Tibial nerve (tissue), 3 donors: Measurements from ENCODE around the gene CUL3.

Experiments
- EP300 ChIP-seq, 2 donors: sonication (generic); formaldehyde crosslinking; IDR thresholded peaks; one replicate each; pipeline ENCODE4 v1.6.1; 2017; ENCODE audit warnings: antibody characterized with exemption in 2 of 2, mild to moderate bottlenecking in 1 of 2
- POLR2A ChIP-seq, 2 donors: fragments of 450-650 bp; IDR thresholded peaks; one replicate each; pipeline ENCODE4 v1.6.1; 2017; ENCODE audit warnings: antibody characterized with exemption in 2 of 2, mild to moderate bottlenecking in 2 of 2, moderate library complexity in 2 of 2

GRCh38 chr2:224461391-224461790 is 123.8 kb downstream of the CUL3 start:
- TF ChIP-seq POLR2A (IDR thresholded peaks at IDR 0.05) (no peak), EP300 (IDR thresholded peaks at IDR 0.05) (no peak)
